HepG2 (cell line): ENCODE data around the gene BCCIP. TPM values are rescaled to one million over a fixed set of nuclear protein-coding genes. Genes with fewer than 3 reads are reported as not detected.

Source experiments
- AHR ChIP-seq: IDR thresholded peaks from 2 replicates; pipeline ENCODE4 v1.6.1; 2018; ENCODE audit warnings: missing genetic modification reagents, missing compliant biosample characterization
- ATF5 ChIP-seq: sonication (generic); formaldehyde crosslinking; IDR thresholded peaks from 2 replicates; pipeline ENCODE4 v1.4.0; 2020; ENCODE audit warnings: mild to moderate bottlenecking, low read depth, missing genetic modification reagents
- ELK4 ChIP-seq: sonication (generic); formaldehyde crosslinking; IDR thresholded peaks from 2 replicates; pipeline ENCODE4 v1.9.0; 2021; ENCODE audit warnings: missing genetic modification reagents, borderline replicate concordance
- FOXO1 ChIP-seq: sonication (generic); formaldehyde crosslinking; IDR thresholded peaks from 2 replicates; pipeline ENCODE4 v1.4.0; 2020; ENCODE audit warnings: missing genetic modification reagents
- HES4 ChIP-seq: sonication (generic); formaldehyde crosslinking; IDR thresholded peaks from 2 replicates; pipeline ENCODE4 v1.9.0; 2021; ENCODE audit warnings: mild to moderate bottlenecking, missing genetic modification reagents, borderline replicate concordance
- HMGXB4 ChIP-seq, 2 experiments: sonication (generic) in 1 of 2; formaldehyde crosslinking in 1 of 2; IDR thresholded peaks; 2 replicates each; pipeline versions ENCODE4 v1.4.0 to v1.6.1; 2018 to 2020; ENCODE audit warnings: missing genetic modification reagents in 2 of 2, borderline replicate concordance in 1 of 2, low read depth in 1 of 2, mild to moderate bottlenecking in 1 of 2, missing biosample characterization in 1 of 2
- ISL2 ChIP-seq: sonication (generic); formaldehyde crosslinking; IDR thresholded peaks from 2 replicates; pipeline ENCODE4 v1.5.0; 2020; ENCODE audit warnings: missing genetic modification reagents
- KAT7 ChIP-seq: IDR thresholded peaks from 2 replicates; pipeline ENCODE4 v1.6.1; 2018; ENCODE audit warnings: borderline replicate concordance, missing compliant biosample characterization
- KLF9 ChIP-seq: IDR thresholded peaks from 2 replicates; pipeline ENCODE4 v1.6.1; 2016; ENCODE audit warnings: low read depth
- MTERF4 ChIP-seq: sonication (generic); formaldehyde crosslinking; IDR thresholded peaks from 2 replicates; pipeline ENCODE4 v1.8.0; 2023; ENCODE audit warnings: mild to moderate bottlenecking, missing genetic modification reagents
- THRA ChIP-seq: sonication (generic); formaldehyde crosslinking; IDR thresholded peaks from 2 replicates; pipeline ENCODE4 v1.4.0; 2020; ENCODE audit warnings: missing genetic modification reagents, borderline replicate concordance
- TOE1 ChIP-seq: sonication (generic); formaldehyde crosslinking; IDR thresholded peaks from 2 replicates; pipeline ENCODE4 v1.4.0; 2020; ENCODE audit warnings: mild to moderate bottlenecking, missing genetic modification reagents
- ZFP37 ChIP-seq: sonication (generic); formaldehyde crosslinking; IDR thresholded peaks from 2 replicates; pipeline ENCODE4 v1.4.0; 2020; ENCODE audit warnings: missing genetic modification reagents, borderline replicate concordance
- ZNF280D ChIP-seq: sonication (generic); formaldehyde crosslinking; IDR thresholded peaks from 2 replicates; pipeline ENCODE4 v1.5.1; 2020; ENCODE audit warnings: mild to moderate bottlenecking, missing genetic modification reagents
- ZNF740 ChIP-seq: sonication (generic); formaldehyde crosslinking; IDR thresholded peaks from 2 replicates; pipeline ENCODE4 v1.4.0; 2020; ENCODE audit warnings: missing genetic modification reagents
- ZNF790 ChIP-seq: sonication (generic); formaldehyde crosslinking; IDR thresholded peaks from 2 replicates; pipeline ENCODE4 v1.8.0; 2022; ENCODE audit warnings: missing genetic modification reagents, mild to moderate bottlenecking, borderline replicate concordance
- polyA plus RNA-seq, 8 experiments: library from polyadenylated mRNA; depleted of rRNA in 3 of 8; stranded (reverse) in 7 of 8; unstranded in 1 of 8; fragments of >200 nt; fragmentation: Illumina TruSeq in 4 of 8; extraction: Trizol in 4 of 8; gene quantifications; 2 replicates each; pipeline versions ENCODE4 v1.2.1 to v1.2.3, GENCODE V29; 2011 to 2016; ENCODE audit warnings: low read depth in 4 of 8, missing spikeins in 1 of 8, mixed read lengths in 1 of 8; ENCODE audit not compliant: insufficient read depth in 1 of 8
- total RNA-seq, 5 experiments: library from RNA; depleted of rRNA; stranded (reverse); fragments of >200 nt; fragmentation: Illumina TruSeq; extraction: Trizol; gene quantifications; 2 replicates each; pipeline ENCODE4 v1.2.3, GENCODE V29; 2016; ENCODE audit warnings: low read depth in 1 of 5

The BCCIP gene
- total and polyA plus RNA-seq, 2 of the 13 experiments (the other 11 are each of a cell fraction or from before 2014, with no cell fraction given) = 37.0 to 132 TPM

- peak; percentile 93; the same call in 1 of the 2 replicates for TF ChIP-seq THRA (CRISPR knock-in tag)
- no peak for TF ChIP-seq ZNF790
- TF ChIP-seq AHR (CRISPR knock-in tag) = no peak
- no peak for TF ChIP-seq ZNF740 (CRISPR knock-in tag)
- TF ChIP-seq KLF9 (CRISPR knock-in tag) = no peak
- 0 out of 2 replicates have a peak, but pooled peaks have one; percentile 72 for TF ChIP-seq ZNF280D (CRISPR knock-in tag)
- TF ChIP-seq ISL2 = peak; percentile 95
- no peak; the same call in 1 of the 2 replicates for TF ChIP-seq MTERF4
- 0 out of 2 replicates have a peak, but pooled peaks have one; percentile 37 for TF ChIP-seq KAT7 (CRISPR knock-in tag)
- no peak for TF ChIP-seq ZFP37 (CRISPR knock-in tag)
- no peak for TF ChIP-seq TOE1
- peak; percentile 90 for TF ChIP-seq FOXO1 (CRISPR knock-in tag)
- no peak for TF ChIP-seq ATF5 (CRISPR knock-in tag)
- TF ChIP-seq HMGXB4 (CRISPR knock-in tag; IDR thresholded peaks at IDR 0.05; ENCODE audit: borderline replicate concordance in 1 of 2, low read depth in 1 of 2) = peak; percentile 43 to 59; a peak in 1 of 4 replicates
- TF ChIP-seq HES4 (CRISPR knock-in tag) = no peak
- TF ChIP-seq ELK4 (CRISPR knock-in tag) = no peak
Observed at GRCh38 chr10:125792342-125793300, 30.7 kb upstream of the BCCIP start (continued).
